DOHH2 (cell line): ENCODE data around the gene ABI2.

Source experiments
- EZH2phosphoT487 ChIP-seq: fragments of 200-600 bp; sonication (generic); IDR thresholded peaks from 2 replicates; pipeline ENCODE4 v1.6.1; 2017; ENCODE audit warnings: borderline replicate concordance, mild to moderate bottlenecking, antibody characterized with exemption, low read length, moderate library complexity, mixed read lengths
- TF ChIP-seq, protein P1 (sequence below): fragments of 200-600 bp; sonication (generic); IDR thresholded peaks from one replicate; pipeline ENCODE4 v1.5.1; 2014; ENCODE audit warnings: antibody characterized with exemption, mild to moderate bottlenecking, low read depth, low read length; ENCODE audit not compliant: poor library complexity, severe bottlenecking

DNA sequence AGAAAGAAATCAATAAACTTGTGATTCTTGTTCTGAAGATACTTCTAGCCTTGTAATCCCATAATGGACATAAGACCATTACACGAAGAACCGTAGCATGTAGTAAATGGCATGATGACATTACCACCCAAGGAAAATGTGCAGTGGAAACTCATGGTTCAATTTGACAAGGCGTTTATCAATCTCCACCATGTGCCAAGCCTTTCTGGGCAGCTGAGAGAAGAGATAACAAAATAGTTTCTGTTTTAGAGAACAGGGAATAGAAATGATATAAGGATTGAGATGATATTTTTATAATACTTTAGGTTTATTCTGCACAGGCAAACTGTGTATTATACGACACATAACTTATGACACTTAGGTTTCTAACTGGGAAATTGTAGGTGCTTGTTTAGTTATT, 19.2 kb downstream of the ABI2 start:
- TF ChIP-seq EZH2phosphoT487, result no peak
- TF ChIP-seq, protein P1, sequence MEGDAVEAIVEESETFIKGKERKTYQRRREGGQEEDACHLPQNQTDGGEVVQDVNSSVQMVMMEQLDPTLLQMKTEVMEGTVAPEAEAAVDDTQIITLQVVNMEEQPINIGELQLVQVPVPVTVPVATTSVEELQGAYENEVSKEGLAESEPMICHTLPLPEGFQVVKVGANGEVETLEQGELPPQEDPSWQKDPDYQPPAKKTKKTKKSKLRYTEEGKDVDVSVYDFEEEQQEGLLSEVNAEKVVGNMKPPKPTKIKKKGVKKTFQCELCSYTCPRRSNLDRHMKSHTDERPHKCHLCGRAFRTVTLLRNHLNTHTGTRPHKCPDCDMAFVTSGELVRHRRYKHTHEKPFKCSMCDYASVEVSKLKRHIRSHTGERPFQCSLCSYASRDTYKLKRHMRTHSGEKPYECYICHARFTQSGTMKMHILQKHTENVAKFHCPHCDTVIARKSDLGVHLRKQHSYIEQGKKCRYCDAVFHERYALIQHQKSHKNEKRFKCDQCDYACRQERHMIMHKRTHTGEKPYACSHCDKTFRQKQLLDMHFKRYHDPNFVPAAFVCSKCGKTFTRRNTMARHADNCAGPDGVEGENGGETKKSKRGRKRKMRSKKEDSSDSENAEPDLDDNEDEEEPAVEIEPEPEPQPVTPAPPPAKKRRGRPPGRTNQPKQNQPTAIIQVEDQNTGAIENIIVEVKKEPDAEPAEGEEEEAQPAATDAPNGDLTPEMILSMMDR, result no peak
